Uterus (tissue), 2 donors: ENCODE measurements around the gene METTL25.

ENCODE experiments used
- POLR2A ChIP-seq, 2 donors: fragments of 450-650 bp; IDR thresholded peaks; one replicate each; pipeline ENCODE4 v1.6.1; 2016; ENCODE audit warnings: antibody characterized with exemption in 2 of 2, mild to moderate bottlenecking in 1 of 2, moderate library complexity in 1 of 2
- TF ChIP-seq, protein P1 (sequence below), 4 experiments: fragments of 200-600 bp in 2 of 4; fragments of 450-650 bp in 2 of 4; sonication (generic) in 2 of 4; IDR thresholded peaks; one replicate each; pipeline ENCODE4 v1.5.1; 2016 to 2019; ENCODE audit warnings: antibody characterized with exemption in 4 of 4, mild to moderate bottlenecking in 2 of 4, moderate library complexity in 1 of 4

DNA sequence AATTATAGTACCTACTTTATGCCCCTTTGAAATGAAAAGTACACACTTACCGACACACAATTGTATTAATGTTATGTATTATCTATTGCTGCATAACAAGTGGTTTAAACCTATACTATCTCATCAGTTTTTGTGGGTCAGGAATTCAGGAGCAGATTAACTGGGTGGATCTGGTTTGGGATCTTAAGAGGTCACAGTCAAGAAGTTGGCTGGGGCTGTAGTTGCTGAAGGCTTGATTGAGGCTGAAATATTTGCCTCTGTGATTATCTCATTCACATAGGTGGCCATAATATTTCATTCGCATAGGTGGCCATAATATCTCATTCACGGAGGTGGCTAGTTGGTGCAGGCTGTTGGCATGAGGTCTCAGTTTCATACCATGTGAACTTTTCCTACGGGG, 5.7 kb downstream of the METTL25 start:
- TF ChIP-seq POLR2A (IDR thresholded peaks at IDR 0.05) = no peak
- TF ChIP-seq, protein P1, sequence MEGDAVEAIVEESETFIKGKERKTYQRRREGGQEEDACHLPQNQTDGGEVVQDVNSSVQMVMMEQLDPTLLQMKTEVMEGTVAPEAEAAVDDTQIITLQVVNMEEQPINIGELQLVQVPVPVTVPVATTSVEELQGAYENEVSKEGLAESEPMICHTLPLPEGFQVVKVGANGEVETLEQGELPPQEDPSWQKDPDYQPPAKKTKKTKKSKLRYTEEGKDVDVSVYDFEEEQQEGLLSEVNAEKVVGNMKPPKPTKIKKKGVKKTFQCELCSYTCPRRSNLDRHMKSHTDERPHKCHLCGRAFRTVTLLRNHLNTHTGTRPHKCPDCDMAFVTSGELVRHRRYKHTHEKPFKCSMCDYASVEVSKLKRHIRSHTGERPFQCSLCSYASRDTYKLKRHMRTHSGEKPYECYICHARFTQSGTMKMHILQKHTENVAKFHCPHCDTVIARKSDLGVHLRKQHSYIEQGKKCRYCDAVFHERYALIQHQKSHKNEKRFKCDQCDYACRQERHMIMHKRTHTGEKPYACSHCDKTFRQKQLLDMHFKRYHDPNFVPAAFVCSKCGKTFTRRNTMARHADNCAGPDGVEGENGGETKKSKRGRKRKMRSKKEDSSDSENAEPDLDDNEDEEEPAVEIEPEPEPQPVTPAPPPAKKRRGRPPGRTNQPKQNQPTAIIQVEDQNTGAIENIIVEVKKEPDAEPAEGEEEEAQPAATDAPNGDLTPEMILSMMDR (IDR thresholded peaks at IDR 0.05) = no peak
